Neural progenitor cell (in vitro differentiated cells): ENCODE results near the gene C12orf60.

Source experiments
- EZH2 ChIP-seq: fragments of 200-600 bp; sonication (generic); IDR thresholded peaks from 2 replicates; pipeline ENCODE4 v1.6.1; 2017; ENCODE audit warnings: antibody characterized with exemption, mild to moderate bottlenecking, moderate library complexity
- EZH2phosphoT487 ChIP-seq: fragments of 200-600 bp; sonication (generic); IDR thresholded peaks from 2 replicates; pipeline ENCODE4 v1.6.1; 2017; ENCODE audit warnings: antibody characterized with exemption
- TF ChIP-seq, protein P1 (sequence below): fragments of 200-600 bp; sonication (generic); IDR thresholded peaks from 2 replicates; pipeline ENCODE4 v1.5.1; 2017; ENCODE audit warnings: antibody characterized with exemption, mild to moderate bottlenecking

DNA sequence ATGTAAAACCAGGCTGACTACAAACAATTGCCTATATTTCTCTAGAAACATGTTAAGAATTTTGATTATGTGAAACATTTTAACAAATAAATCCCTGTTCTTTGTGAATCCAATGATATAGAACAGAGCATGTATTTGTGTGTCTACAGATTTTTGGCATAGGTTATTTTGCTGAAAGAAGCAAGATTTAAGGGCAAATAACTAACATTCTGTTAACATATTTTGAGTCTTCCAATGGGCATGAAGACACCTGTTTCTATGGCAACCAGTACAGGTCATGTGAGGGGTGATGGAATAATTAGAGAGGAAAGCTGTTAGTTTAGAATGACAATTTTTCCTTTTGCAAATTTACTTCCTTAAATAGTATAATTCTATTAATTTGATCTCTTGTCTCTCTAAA lies 31.0 kb downstream of the C12orf60 start:
- TF ChIP-seq, protein P1, sequence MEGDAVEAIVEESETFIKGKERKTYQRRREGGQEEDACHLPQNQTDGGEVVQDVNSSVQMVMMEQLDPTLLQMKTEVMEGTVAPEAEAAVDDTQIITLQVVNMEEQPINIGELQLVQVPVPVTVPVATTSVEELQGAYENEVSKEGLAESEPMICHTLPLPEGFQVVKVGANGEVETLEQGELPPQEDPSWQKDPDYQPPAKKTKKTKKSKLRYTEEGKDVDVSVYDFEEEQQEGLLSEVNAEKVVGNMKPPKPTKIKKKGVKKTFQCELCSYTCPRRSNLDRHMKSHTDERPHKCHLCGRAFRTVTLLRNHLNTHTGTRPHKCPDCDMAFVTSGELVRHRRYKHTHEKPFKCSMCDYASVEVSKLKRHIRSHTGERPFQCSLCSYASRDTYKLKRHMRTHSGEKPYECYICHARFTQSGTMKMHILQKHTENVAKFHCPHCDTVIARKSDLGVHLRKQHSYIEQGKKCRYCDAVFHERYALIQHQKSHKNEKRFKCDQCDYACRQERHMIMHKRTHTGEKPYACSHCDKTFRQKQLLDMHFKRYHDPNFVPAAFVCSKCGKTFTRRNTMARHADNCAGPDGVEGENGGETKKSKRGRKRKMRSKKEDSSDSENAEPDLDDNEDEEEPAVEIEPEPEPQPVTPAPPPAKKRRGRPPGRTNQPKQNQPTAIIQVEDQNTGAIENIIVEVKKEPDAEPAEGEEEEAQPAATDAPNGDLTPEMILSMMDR = no peak
- TF ChIP-seq EZH2 (no peak), EZH2phosphoT487 (no peak)
